HL-60 (cell line): ENCODE results near the gene APOL2.

Experiments used
- DNase-seq, 2 experiments: peaks; one replicate each; pipeline ENCODE4 v3.0.0-alpha.2; 2010 to 2020; ENCODE audit warnings: low read depth in 1 of 2, low spot score in 1 of 2
- H3K27ac ChIP-seq: fragments of 250-450 bp; sonication (Bioruptor Pico); replicated peaks from 2 replicates; pipeline ENCODE4 v1.5.1; 2020; ENCODE audit warnings: mild to moderate bottlenecking, moderate library complexity
- H3K27me3 ChIP-seq: fragments of 250-450 bp; sonication (Bioruptor Pico); 2 replicates; pipeline ENCODE4 v1.5.1; 2021; ENCODE audit warnings: mild to moderate bottlenecking, moderate library complexity; ENCODE audit not compliant: insufficient read depth, poor library complexity, severe bottlenecking
- H3K4me3 ChIP-seq: replicated peaks from 2 replicates; pipeline ENCODE4 v1.5.1; 2011; ENCODE audit warnings: mild to moderate bottlenecking, control low read depth, low read length; ENCODE audit not compliant: insufficient read depth
- GABPA ChIP-seq: IDR thresholded peaks from 2 replicates; pipeline ENCODE4 v1.6.1; 2012; ENCODE audit warnings: low read depth
- POLR2AphosphoS5 ChIP-seq: IDR thresholded peaks from 2 replicates; pipeline ENCODE4 v1.6.1; 2012; ENCODE audit warnings: low read depth
- REST ChIP-seq: IDR thresholded peaks from 2 replicates; pipeline ENCODE4 v1.6.1; 2012; ENCODE audit warnings: low read depth; ENCODE audit not compliant: insufficient replicate concordance
- SPI1 ChIP-seq: IDR thresholded peaks from 2 replicates; pipeline ENCODE4 v1.6.1; 2012; ENCODE audit warnings: low read depth, mild to moderate bottlenecking, borderline replicate concordance
- TF ChIP-seq, protein P1 (sequence below): IDR thresholded peaks from one replicate; pipeline ENCODE4 v1.5.1; 2011; ENCODE audit warnings: low read length, control low read depth, inconsistent platforms; ENCODE audit not compliant: insufficient read depth

APOL2 gene

GRCh38 chr22:36213586-36213985, 25.7 kb downstream of the APOL2 start:
- Histone ChIP-seq H3K27me3 (no peaks in the 10 kb centered on the region), H3K27ac (no peak overlapping the region), H3K4me3 (no peak overlapping the region)
- TF ChIP-seq SPI1 (no peak), REST (no peak), POLR2AphosphoS5 (no peak), GABPA (no peak)
- TF ChIP-seq, protein P1, sequence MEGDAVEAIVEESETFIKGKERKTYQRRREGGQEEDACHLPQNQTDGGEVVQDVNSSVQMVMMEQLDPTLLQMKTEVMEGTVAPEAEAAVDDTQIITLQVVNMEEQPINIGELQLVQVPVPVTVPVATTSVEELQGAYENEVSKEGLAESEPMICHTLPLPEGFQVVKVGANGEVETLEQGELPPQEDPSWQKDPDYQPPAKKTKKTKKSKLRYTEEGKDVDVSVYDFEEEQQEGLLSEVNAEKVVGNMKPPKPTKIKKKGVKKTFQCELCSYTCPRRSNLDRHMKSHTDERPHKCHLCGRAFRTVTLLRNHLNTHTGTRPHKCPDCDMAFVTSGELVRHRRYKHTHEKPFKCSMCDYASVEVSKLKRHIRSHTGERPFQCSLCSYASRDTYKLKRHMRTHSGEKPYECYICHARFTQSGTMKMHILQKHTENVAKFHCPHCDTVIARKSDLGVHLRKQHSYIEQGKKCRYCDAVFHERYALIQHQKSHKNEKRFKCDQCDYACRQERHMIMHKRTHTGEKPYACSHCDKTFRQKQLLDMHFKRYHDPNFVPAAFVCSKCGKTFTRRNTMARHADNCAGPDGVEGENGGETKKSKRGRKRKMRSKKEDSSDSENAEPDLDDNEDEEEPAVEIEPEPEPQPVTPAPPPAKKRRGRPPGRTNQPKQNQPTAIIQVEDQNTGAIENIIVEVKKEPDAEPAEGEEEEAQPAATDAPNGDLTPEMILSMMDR: no peak
- DNase-seq: no peak

DNA sequence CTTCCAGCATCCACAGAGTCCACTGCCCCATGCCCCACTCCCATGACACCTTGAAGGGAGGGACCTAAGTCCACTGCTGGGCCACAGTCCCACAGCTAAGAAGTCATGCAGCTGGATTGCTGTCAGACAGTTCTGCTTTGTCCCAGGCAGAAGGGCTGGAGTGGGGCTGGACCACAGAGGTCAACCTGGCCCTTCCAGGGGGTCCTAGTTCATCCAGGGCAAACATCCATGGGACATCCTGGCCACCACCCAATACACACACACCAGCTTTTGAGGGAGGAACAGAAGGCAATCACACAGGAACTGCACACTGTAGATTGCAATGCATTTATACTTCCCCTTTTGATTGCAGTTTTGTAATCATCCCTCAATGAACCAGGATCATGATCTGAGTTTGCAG, 26.4 kb downstream of the APOL2 start:
- Histone ChIP-seq H3K27ac (peak overlapping the region; percentile 55), H3K27me3 (no peaks in the 10 kb centered on the region), H3K4me3 (no peak overlapping the region)
- TF ChIP-seq GABPA (no peak), SPI1 (peak; percentile 71; the same call in 1 of the 2 replicates), POLR2AphosphoS5 (0 out of 2 replicates have a peak, but pooled peaks have one; percentile 27), REST (no peak)
- TF ChIP-seq, protein P1: no peak
- peak in 1 of 2 experiments; percentile 65 for DNase-seq

- Histone ChIP-seq H3K4me3 (no peak overlapping the region), H3K27ac (peak overlapping the region; percentile 55), H3K27me3 (no peaks in the 10 kb centered on the region)
- peak; percentile 49 to 91 for DNase-seq
- TF ChIP-seq, protein P1: no peak
- TF ChIP-seq GABPA: no peak
- TF ChIP-seq POLR2AphosphoS5: peak; percentile 66
- TF ChIP-seq REST: no peak
- TF ChIP-seq SPI1: peak; percentile 83; the same call in 1 of the 2 replicates
These were observed 28.0 kb downstream of the APOL2 start for GRCh38 chr22:36211237-36211861.
